ENCODE results near the gene UBXN6. TPM values are rescaled to one million over a fixed set of nuclear protein-coding genes. Genes with fewer than 3 reads are reported as not detected.

Gene UBXN6
- total RNA-seq, 4 donors from 2014 or later, result 72.2 to 314 (median 132) TPM

GRCh38 chr19:4446704-4447200 is 10.8 kb downstream of the UBXN6 start:
- H3K36me3 ChIP-seq, result peaks cover 0 to 51% (median 18%) of the 10 kb centered on the region in 4 donors
- intact Hi-C loops (cut with DNase I; ENCODE audit: low total_unique reads), result no loop called here

GRCh38 chr19:4445963-4446703 is 11.5 kb downstream of the UBXN6 start:
- WGBS, 2 donors (ENCODE audit: low coverage in 1 of 2), result 95% methylated on average over 48 of the region's 58 CpGs; no CpG with 5 or more reads in 1 of the 2 donors
- no peak for TF ChIP-seq EP300 (IDR thresholded peaks at IDR 0.05; ENCODE audit: low read depth)
- intact Hi-C loops (cut with DNase I; ENCODE audit: low total_unique reads), result no loop called here
- no peaks in the 10 kb centered on the region for H3K27me3 ChIP-seq
- no peak overlapping the region for H3K4me3 ChIP-seq
- no peak for DNase-seq
- H3K9me3 ChIP-seq, result no peaks in the 10 kb centered on the region
- H3K4me1 ChIP-seq, result no peaks in the 10 kb centered on the region
- H3K27ac ChIP-seq, result no peak overlapping the region
- peaks cover 0 to 45% (median 18%) of the 10 kb centered on the region in 4 donors for H3K36me3 ChIP-seq
- in situ Hi-C loops (cut with MboI; ENCODE audit: low pct_ligation_motif_present in 1 of 4, low pct_unique_long_range_greater_than_20kb in 1 of 4, low sequenced_read_pairs in 3 of 4), result no loop called here

More at GRCh38 chr19:4446704-4447200, 10.8 kb downstream of the UBXN6 start:
- TF ChIP-seq POLR2A (IDR thresholded peaks at IDR 0.05) (no peak), POLR2AphosphoS5 (IDR thresholded peaks at IDR 0.05) (no peak), CTCF (IDR thresholded peaks at IDR 0.05) (no peak), EP300 (IDR thresholded peaks at IDR 0.05; ENCODE audit: low read depth) (no peak)
- H3K9me3 ChIP-seq, result no peaks in the 10 kb centered on the region
- WGBS, 2 donors (ENCODE audit: low coverage in 1 of 2), result 83% methylated on average over 15 of the region's 15 CpGs; no CpG with 5 or more reads in 1 of the 2 donors
- in situ Hi-C loops (cut with MboI; ENCODE audit: low pct_ligation_motif_present in 1 of 4, low pct_unique_long_range_greater_than_20kb in 1 of 4, low sequenced_read_pairs in 3 of 4), result no loop called here
- no peak overlapping the region for H3K27ac ChIP-seq
- DNase-seq, result no peak
- H3K27me3 ChIP-seq, result no peaks in the 10 kb centered on the region
- no peaks in the 10 kb centered on the region for H3K4me1 ChIP-seq
- H3K4me3 ChIP-seq, result no peak overlapping the region

- no peaks in the 10 kb centered on the region for H3K9me3 ChIP-seq
- TF ChIP-seq CTCF (IDR thresholded peaks at IDR 0.05) (no peak), POLR2AphosphoS5 (IDR thresholded peaks at IDR 0.05) (no peak), EP300 (IDR thresholded peaks at IDR 0.05; ENCODE audit: low read depth) (no peak)
- DNase-seq, result no peak
- no peaks in the 10 kb centered on the region for H3K27me3 ChIP-seq
- no peak overlapping the region for H3K27ac ChIP-seq
- H3K4me3 ChIP-seq, result no peak overlapping the region
- intact Hi-C loops (cut with DNase I; ENCODE audit: low total_unique reads) (no loop called here), in situ Hi-C loops (cut with MboI; ENCODE audit: low pct_ligation_motif_present in 1 of 4, low pct_unique_long_range_greater_than_20kb in 1 of 4, low sequenced_read_pairs in 3 of 4) (no loop called here)
- 80% methylated on average over 34 of the region's 36 CpGs; no CpG with 5 or more reads in 1 of the 2 donors for WGBS, 2 donors (ENCODE audit: low coverage in 1 of 2)
- H3K4me1 ChIP-seq, result no peaks in the 10 kb centered on the region
- H3K36me3 ChIP-seq, result peaks cover 0 to 40% (median 16%) of the 10 kb centered on the region in 4 donors
These were observed 12.5 kb downstream of the UBXN6 start for GRCh38 chr19:4444765-4445741.

DNA sequence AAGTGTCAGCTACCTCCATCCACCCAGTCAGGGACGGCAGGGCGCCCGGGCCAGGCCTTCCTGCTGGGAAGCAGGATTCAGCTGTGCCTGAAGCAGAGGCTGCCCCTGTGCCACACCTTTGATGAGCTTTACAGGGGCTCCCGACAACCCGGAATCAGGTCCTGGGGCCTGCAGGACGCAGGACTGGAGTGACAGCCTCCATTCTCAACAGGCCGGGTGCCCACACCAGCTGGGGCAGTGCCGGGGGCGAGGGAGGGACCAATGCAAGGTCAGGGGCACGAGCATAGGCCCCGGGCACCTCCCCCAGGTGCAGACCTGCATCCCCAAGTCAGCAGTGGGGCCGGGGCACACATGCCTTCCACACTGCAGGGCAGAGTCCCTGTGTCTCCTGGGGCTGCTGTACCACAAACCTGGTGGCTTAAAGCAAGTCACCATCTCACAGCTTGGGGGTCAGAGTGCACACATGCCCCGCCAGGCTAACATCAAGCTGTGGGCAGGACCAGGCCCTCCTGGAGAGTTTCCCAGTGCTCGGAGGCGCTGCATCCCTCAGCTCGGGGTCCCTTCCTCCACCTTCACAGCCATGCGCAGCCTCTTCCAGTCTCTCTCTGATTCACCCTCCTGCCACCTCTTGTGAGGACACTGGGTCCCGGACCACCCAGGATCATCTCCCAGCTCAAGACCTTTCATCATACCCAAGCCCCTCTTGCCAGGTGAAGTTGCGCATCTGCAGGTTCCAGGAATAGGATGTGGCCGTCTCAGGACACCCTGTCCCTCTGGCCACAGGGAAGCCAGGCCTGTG is 13.4 kb downstream of the UBXN6 start:
- H3K36me3 ChIP-seq, result peaks cover 0 to 33% (median 16%) of the 10 kb centered on the region in 4 donors
- no peak overlapping the region for H3K27ac ChIP-seq
- DNase-seq, result no peak
- WGBS, 2 donors (ENCODE audit: low coverage in 1 of 2), result 86% methylated on average over 15 of the region's 20 CpGs; no CpG with 5 or more reads in 1 of the 2 donors
- intact Hi-C loops (cut with DNase I; ENCODE audit: low total_unique reads), result no loop called here
- in situ Hi-C loops (cut with MboI; ENCODE audit: low pct_ligation_motif_present in 1 of 4, low pct_unique_long_range_greater_than_20kb in 1 of 4, low sequenced_read_pairs in 3 of 4), result no loop called here
- no peaks in the 10 kb centered on the region for H3K4me1 ChIP-seq
- no peaks in the 10 kb centered on the region for H3K27me3 ChIP-seq
- no peak overlapping the region for H3K4me3 ChIP-seq
- no peaks in the 10 kb centered on the region for H3K9me3 ChIP-seq
- TF ChIP-seq EP300 (IDR thresholded peaks at IDR 0.05; ENCODE audit: low read depth), result no peak
- no peak for TF ChIP-seq POLR2A (IDR thresholded peaks at IDR 0.05)
- no peak for TF ChIP-seq POLR2AphosphoS5 (IDR thresholded peaks at IDR 0.05)
- TF ChIP-seq CTCF (IDR thresholded peaks at IDR 0.05), result no peak
